GM12878 (cell line): ENCODE data around the gene PPIG. TPM values are rescaled to one million over a fixed set of nuclear protein-coding genes. Genes with fewer than 3 reads are reported as not detected.

Experiments
- ATAC-seq: fragments of 200-7000 bp; cut with Tn5 transposase; 3 replicates; pipeline ENCODE4 v1.9.1; 2020; ENCODE audit warnings: mild to moderate bottlenecking, moderate library complexity
- BruUV-seq: library from RNA; stranded (reverse); fragments of 400-500 nt; replicated peaks from 2 replicates; lab custom pipeline; 2021; lab: Mats Ljungman, UMichigan
- CTCF ChIA-PET: fragments of 300-600 bp; sonication (Branson Sonifier 250); formaldehyde crosslinking; extraction: SDS; loops from one replicate; lab custom pipeline; 2021; ENCODE audit warnings: inconsistent platforms; lab: Yijun Ruan, JAX
- POLR2A ChIA-PET: fragments of 350-600 bp; formaldehyde crosslinking; extraction: SDS; loops from one replicate; lab custom pipeline; 2021; ENCODE audit warnings: inconsistent platforms; lab: Charles Lee
- RAD21 ChIA-PET: fragments of 300-600 bp; sonication (Branson Sonifier 250); formaldehyde crosslinking; loops from one replicate; lab custom pipeline; 2023; ENCODE audit warnings: antibody characterized with exemption; ENCODE audit not compliant: unreplicated experiment; lab: Charles Lee
- SMC1A ChIA-PET: fragments of 300-600 bp; sonication (Branson Sonifier 250); formaldehyde crosslinking; loops from one replicate; lab custom pipeline; 2023; ENCODE audit not compliant: unreplicated experiment, uncharacterized antibody; lab: Charles Lee
- DNase-seq: peaks from one replicate; pipeline ENCODE4 v3.0.0-alpha.2; 2011; ENCODE audit warnings: low read depth, low spot score
- FAIRE-seq: peaks from 3 replicates; lab custom pipeline; 2011; peaks lifted over from hg19 to GRCh38; lab: Jason Lieb, UNC
- H2AFZ ChIP-seq: 2 replicates; pipeline ENCODE4 v1.6.0; 2011; ENCODE audit warnings: low read depth, low read length, control low read depth; ENCODE audit not compliant: control insufficient read depth
- H3K27ac ChIP-seq: 2 replicates; pipeline ENCODE4 v1.5.1; 2011; ENCODE audit warnings: control low read depth; ENCODE audit not compliant: control insufficient read depth, insufficient read depth
- H3K27me3 ChIP-seq, 2 experiments: replicated peaks in 1 of 2; 2 replicates each; pipeline versions ENCODE4 v1.6.0 to v1.6.1; 2011; ENCODE audit warnings: low read length in 1 of 2; ENCODE audit not compliant: control insufficient read depth in 2 of 2, insufficient read depth in 2 of 2
- H3K36me3 ChIP-seq, 2 experiments: 2 replicates each; pipeline ENCODE4 v1.5.1; 2011; ENCODE audit warnings: low read length in 1 of 2; ENCODE audit not compliant: control insufficient read depth in 2 of 2, insufficient read depth in 2 of 2
- H3K4me1 ChIP-seq: 2 replicates; pipeline ENCODE4 v1.6.1; 2011; ENCODE audit warnings: mild to moderate bottlenecking, low read length, moderate library complexity, mixed read lengths; ENCODE audit not compliant: control insufficient read depth, insufficient read depth
- H3K4me2 ChIP-seq: 2 replicates; pipeline ENCODE4 v1.6.0; 2011; ENCODE audit warnings: control low read depth; ENCODE audit not compliant: control insufficient read depth, insufficient read depth
- H3K4me3 ChIP-seq: fragments of 200-600 bp; sonication (generic); 2 replicates; pipeline ENCODE4 v1.5.1; 2016
- H3K79me2 ChIP-seq: 2 replicates; pipeline ENCODE4 v1.6.0; 2011; ENCODE audit warnings: low read length; ENCODE audit not compliant: control insufficient read depth, insufficient read depth
- H3K9ac ChIP-seq: 2 replicates; pipeline ENCODE4 v1.8.0; 2011; ENCODE audit warnings: low read length, control low read depth, mixed read lengths; ENCODE audit not compliant: control insufficient read depth, insufficient read depth
- H3K9me3 ChIP-seq: replicated peaks from 3 replicates; pipeline ENCODE4 v1.5.1; 2011; ENCODE audit warnings: mild to moderate bottlenecking, low read length; ENCODE audit not compliant: control insufficient read depth, insufficient read depth
- H4K20me1 ChIP-seq: 2 replicates; pipeline ENCODE4 v1.6.0; 2011; ENCODE audit not compliant: control insufficient read depth, insufficient read depth
- ASH2L ChIP-seq: fragments of 300-600, 200-600 bp; sonication (generic); IDR thresholded peaks from 2 replicates; pipeline ENCODE4 v1.6.1; 2017; ENCODE audit warnings: low read depth, mild to moderate bottlenecking, borderline replicate concordance
- ATF7 ChIP-seq: fragments of 450-650 bp; IDR thresholded peaks from 2 replicates; pipeline ENCODE4 v1.6.1; 2016; ENCODE audit warnings: low read depth, mild to moderate bottlenecking
- BCL11A ChIP-seq: IDR thresholded peaks from 2 replicates; pipeline ENCODE4 v1.6.1; 2011; ENCODE audit warnings: low read depth, low read length
- BCLAF1 ChIP-seq: fragments of 450-650 bp; IDR thresholded peaks from 2 replicates; pipeline ENCODE4 v1.6.1; 2017; ENCODE audit warnings: antibody characterized with exemption, mild to moderate bottlenecking, moderate library complexity
- CHD4 ChIP-seq: fragments of 200-600 bp; sonication (generic); IDR thresholded peaks from 2 replicates; pipeline ENCODE4 v1.6.1; 2016; ENCODE audit warnings: mild to moderate bottlenecking
- EGR1 ChIP-seq, 2 experiments: IDR thresholded peaks; 1 replicate in 1 of 2; 2 replicates in 1 of 2; pipeline ENCODE4 v1.6.1; 2011 to 2012; ENCODE audit warnings: low read depth in 2 of 2, low read length in 2 of 2, borderline replicate concordance in 1 of 2, mild to moderate bottlenecking in 1 of 2, moderate library complexity in 1 of 2
- FOS ChIP-seq: IDR thresholded peaks from 3 replicates; pipeline ENCODE4 v1.6.1; 2011; ENCODE audit warnings: borderline replicate concordance; ENCODE audit not compliant: insufficient read length; ENCODE audit errors: extremely low read depth
- NFIC ChIP-seq: IDR thresholded peaks from 2 replicates; pipeline ENCODE4 v1.6.1; 2012; ENCODE audit warnings: low read depth, mild to moderate bottlenecking, inconsistent platforms, low read length, moderate library complexity
- NR2F1 ChIP-seq: fragments of 450-650 bp; conservative IDR thresholded peaks from 2 replicates; pipeline ENCODE4 v1.6.1; 2017; ENCODE audit warnings: mild to moderate bottlenecking
- RAD51 ChIP-seq: fragments of 450-650 bp; IDR thresholded peaks from 2 replicates; pipeline ENCODE4 v1.6.1; 2016; ENCODE audit warnings: moderate library complexity, mild to moderate bottlenecking, inconsistent platforms
- SP1 ChIP-seq: IDR thresholded peaks from one replicate; pipeline ENCODE4 v1.6.1; 2011; ENCODE audit warnings: low read depth, low read length
- SUPT20H ChIP-seq: IDR thresholded peaks from 2 replicates; pipeline ENCODE4 v1.6.1; 2011; ENCODE audit warnings: low read depth, mild to moderate bottlenecking, low read length, moderate library complexity, borderline replicate concordance; ENCODE audit not compliant: control insufficient read depth
- ZBED1 ChIP-seq: IDR thresholded peaks from 2 replicates; pipeline ENCODE4 v1.6.1; 2016; ENCODE audit warnings: borderline replicate concordance
- ZSCAN29 ChIP-seq: fragments of 450-650 bp; IDR thresholded peaks from 2 replicates; pipeline ENCODE4 v1.6.1; 2017; ENCODE audit warnings: mild to moderate bottlenecking, moderate library complexity
- whole genome bisulfite sequencing: methylation state at CpG from one replicate; pipeline ENCODE4 v1.1.6; 2016; ENCODE audit warnings: low lambda C conversion rate; ENCODE audit not compliant: insufficient replicate concordance, insufficient coverage; ENCODE audit errors: missing lambda C conversion rate; 5-methylcytosine and 5-hydroxymethylcytosine counted together
- in situ Hi-C: fragments of 300-500 bp; cut with MboI; formaldehyde crosslinking; loops from 9 replicates; pipeline ENCODE4 v1.14.3; 2018; ENCODE audit warnings: mixed read lengths
- intact Hi-C: fragments of 100-400 bp; cut with micrococcal nuclease; formaldehyde crosslinking; loops from one replicate; pipeline ENCODE4 v1.14.2; 2022; ENCODE audit not compliant: unreplicated experiment
- polyA plus RNA-seq, 11 experiments: library from polyadenylated mRNA; depleted of rRNA in 4 of 11; unstranded in 6 of 11; stranded (reverse) in 5 of 11; fragments of >200 nt; fragmentation: Nextera tagmentation in 4 of 11; fragmentation: Illumina TruSeq in 1 of 11; extraction: Ambion mirVana in 4 of 11; extraction: Trizol in 1 of 11; gene quantifications; 1 replicate in 1 of 11; 2 replicates in 10 of 11; pipeline versions ENCODE4 v1.2.1 to v1.2.3, GENCODE V29; 2011 to 2016; ENCODE audit warnings: inconsistent platforms in 2 of 11, missing spikeins in 2 of 11, low read depth in 1 of 11
- total RNA-seq, 4 experiments: library from RNA; depleted of rRNA in 3 of 4; stranded (reverse); fragments of >200 nt in 3 of 4; fragmentation: Illumina TruSeq in 1 of 4; extraction: Trizol in 1 of 4; gene quantifications; 2 replicates each; pipeline versions ENCODE4 v1.2.1 to v1.2.3, GENCODE V29; 2013 to 2021
- TF ChIP-seq, protein P1 (sequence below), 3 experiments: IDR thresholded peaks in 2 of 3; conservative IDR thresholded peaks in 1 of 3; 2 replicates each; pipeline ENCODE4 v1.5.1; 2011; ENCODE audit warnings: low read depth in 3 of 3, low read length in 3 of 3, mild to moderate bottlenecking in 3 of 3, control low read depth in 2 of 3, moderate library complexity in 2 of 3, inconsistent platforms in 1 of 3, mixed read lengths in 1 of 3; ENCODE audit not compliant: control insufficient read depth in 2 of 3, insufficient read depth in 1 of 3; ENCODE audit errors: extremely low read depth in 1 of 3

Gene PPIG
- total and polyA plus RNA-seq, 10 of the 15 experiments (the other 5 are each of a cell fraction or from before 2014, with no cell fraction given), result 22.3 to 147 (median 95.2) TPM

DNA sequence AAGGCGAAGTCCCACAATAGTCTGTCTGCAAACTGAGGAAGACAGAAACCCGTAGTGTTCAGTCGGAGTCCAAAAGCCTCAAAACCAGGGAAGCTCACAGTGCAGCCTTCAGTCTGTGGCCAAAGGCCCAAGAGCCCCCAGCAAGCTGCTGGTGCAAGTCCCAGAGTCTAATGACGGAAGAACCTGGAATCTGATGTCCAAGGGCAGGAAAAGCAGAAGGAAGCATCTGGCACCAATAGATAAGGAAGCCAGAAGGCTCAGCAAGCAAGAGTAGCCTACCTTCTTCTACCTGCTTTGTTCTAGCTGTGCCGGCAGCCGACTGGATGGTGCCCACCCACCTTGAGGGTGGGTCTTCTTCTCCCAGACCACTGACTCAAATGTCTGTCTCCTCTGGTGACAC is 88.3 kb downstream of the PPIG start:
- H4K20me1 ChIP-seq, result no peaks in the 10 kb centered on the region
- ChIA-PET POLR2A (no interaction called here), RAD21 (no interaction called here), SMC1A (interaction anchor here (1.0 to 1.6 kb wide), 2 partner anchors 27 to 31 kb away, joined by 3 read pairs; no protein-coding TSS in a partner anchor), CTCF (interaction anchor here (0.5 to 0.9 kb wide), 2 partner anchors 33 to 91 kb away, joined by 3 read pairs; no protein-coding TSS in a partner anchor)
- H3K27me3 ChIP-seq, result no peaks in the 10 kb centered on the region
- peaks cover 2% of the 10 kb centered on the region; the same call in 1 of the 2 replicates for H3K4me1 ChIP-seq
- H3K27ac ChIP-seq, result no peak overlapping the region
- in situ Hi-C loops, result no loop called here
- TF ChIP-seq SP1, result no peak
- no peak for TF ChIP-seq FOS
- no peak for TF ChIP-seq ATF7
- TF ChIP-seq NR2F1, result no peak
- no peak for TF ChIP-seq EGR1 (IDR thresholded peaks at IDR 0.05; ENCODE audit: borderline replicate concordance in 1 of 2, low read depth in 2 of 2, low read length in 2 of 2)
- TF ChIP-seq ZBED1, result no peak
- TF ChIP-seq ZSCAN29, result no peak
- no peak for TF ChIP-seq NFIC
- H3K4me2 ChIP-seq, result no peak overlapping the region
- no peak for DNase-seq
- no TSS peak for BruUV-seq
- no peaks in the 10 kb centered on the region for H3K9me3 ChIP-seq
- no peak for ATAC-seq
- no peaks in the 10 kb centered on the region for H3K36me3 ChIP-seq
- intact Hi-C loops, result no loop called here
- H3K4me3 ChIP-seq, result no peak overlapping the region
- 43% methylated on average over 6 of the region's 6 CpGs for WGBS
- FAIRE-seq, result no peak
- no peaks in the 10 kb centered on the region for H3K79me2 ChIP-seq
- H3K9ac ChIP-seq, result no peak overlapping the region
- no peak overlapping the region for H2AFZ ChIP-seq

DNA sequence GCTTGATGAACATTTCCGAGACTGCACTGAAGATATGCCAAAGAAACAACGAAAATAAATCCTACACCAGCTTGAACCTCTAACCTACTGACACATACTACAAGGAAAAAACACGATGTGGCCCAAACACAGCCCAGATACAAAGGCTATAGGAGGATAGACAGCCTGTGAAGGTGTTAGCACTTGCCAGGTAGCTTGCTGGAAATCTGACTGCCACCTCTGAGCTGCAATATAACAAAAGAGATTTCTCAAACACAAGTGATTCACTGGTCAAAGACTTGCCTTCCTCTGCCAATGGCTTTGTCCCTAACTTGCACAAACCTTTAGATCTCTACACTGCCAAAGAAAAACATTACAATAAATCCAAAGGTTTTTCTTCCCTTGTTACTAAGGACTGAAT is 89.0 kb downstream of the PPIG start:
- Histone ChIP-seq H3K4me1 (peaks cover 2% of the 10 kb centered on the region; the same call in 1 of the 2 replicates), H3K27ac (no peak overlapping the region), H2AFZ (no peak overlapping the region), H3K79me2 (no peaks in the 10 kb centered on the region), H3K36me3 (no peaks in the 10 kb centered on the region), H3K4me3 (no peak overlapping the region), H4K20me1 (no peaks in the 10 kb centered on the region), H3K27me3 (no peaks in the 10 kb centered on the region), H3K4me2 (no peak overlapping the region), H3K9ac (no peak overlapping the region), H3K9me3 (no peaks in the 10 kb centered on the region)
- ChIA-PET RAD21 (interaction anchor here (1.0 kb wide), 1 partner anchor 30 kb away, joined by 3 read pairs; no protein-coding TSS in a partner anchor), CTCF (no interaction called here), POLR2A (no interaction called here), SMC1A (interaction anchor here (1.0 to 1.6 kb wide), 2 partner anchors 26 to 32 kb away, joined by 3 read pairs; no protein-coding TSS in a partner anchor)
- DNase-seq (no peak), ATAC-seq (no peak), FAIRE-seq (no peak)
- BruUV-seq, result no TSS peak
- in situ Hi-C loops (no loop called here), intact Hi-C loops (no loop called here)
- WGBS, result 25% methylated on average over 3 of the region's 3 CpGs
- no peak for TF ChIP-seq CHD4
- TF ChIP-seq BCLAF1, result no peak
- TF ChIP-seq, protein P1, sequence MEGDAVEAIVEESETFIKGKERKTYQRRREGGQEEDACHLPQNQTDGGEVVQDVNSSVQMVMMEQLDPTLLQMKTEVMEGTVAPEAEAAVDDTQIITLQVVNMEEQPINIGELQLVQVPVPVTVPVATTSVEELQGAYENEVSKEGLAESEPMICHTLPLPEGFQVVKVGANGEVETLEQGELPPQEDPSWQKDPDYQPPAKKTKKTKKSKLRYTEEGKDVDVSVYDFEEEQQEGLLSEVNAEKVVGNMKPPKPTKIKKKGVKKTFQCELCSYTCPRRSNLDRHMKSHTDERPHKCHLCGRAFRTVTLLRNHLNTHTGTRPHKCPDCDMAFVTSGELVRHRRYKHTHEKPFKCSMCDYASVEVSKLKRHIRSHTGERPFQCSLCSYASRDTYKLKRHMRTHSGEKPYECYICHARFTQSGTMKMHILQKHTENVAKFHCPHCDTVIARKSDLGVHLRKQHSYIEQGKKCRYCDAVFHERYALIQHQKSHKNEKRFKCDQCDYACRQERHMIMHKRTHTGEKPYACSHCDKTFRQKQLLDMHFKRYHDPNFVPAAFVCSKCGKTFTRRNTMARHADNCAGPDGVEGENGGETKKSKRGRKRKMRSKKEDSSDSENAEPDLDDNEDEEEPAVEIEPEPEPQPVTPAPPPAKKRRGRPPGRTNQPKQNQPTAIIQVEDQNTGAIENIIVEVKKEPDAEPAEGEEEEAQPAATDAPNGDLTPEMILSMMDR (IDR thresholded peaks at IDR 0.05 in 2 of 3, conservative IDR thresholded peaks at IDR 0.05 in 1 of 3; ENCODE audit: control insufficient read depth in 2 of 3, extremely low read depth in 1 of 3, insufficient read depth in 1 of 3, low read depth in 3 of 3, low read length in 3 of 3), result no peak
- TF ChIP-seq BCL11A, result no peak
- TF ChIP-seq SUPT20H, result no peak
- TF ChIP-seq ASH2L, result no peak
- no peak for TF ChIP-seq RAD51
